Fibroblast of lung (primary cell): ENCODE results near the gene PARD6B. TPM values are rescaled to one million over a fixed set of nuclear protein-coding genes. Genes with fewer than 3 reads are reported as not detected.

Experiments
- DNase-seq, 2 donors: peaks; one replicate each; pipeline versions ENCODE4 v3.0.0 to v3.0.0-alpha.2; 2010; ENCODE audit warnings: low read depth in 2 of 2
- H2AFZ ChIP-seq: 2 replicates; pipeline ENCODE4 v1.5.1; 2012; ENCODE audit warnings: low read length, control low read depth, inconsistent platforms
- H3K27ac ChIP-seq: 2 replicates; pipeline ENCODE4 v1.5.1; 2011; ENCODE audit warnings: low read length, control low read depth; ENCODE audit not compliant: insufficient read depth
- H3K27me3 ChIP-seq: 2 replicates; pipeline ENCODE4 v1.5.1; 2011; ENCODE audit warnings: mild to moderate bottlenecking, low read length; ENCODE audit not compliant: control insufficient read depth, insufficient read depth
- H3K36me3 ChIP-seq: 2 replicates; pipeline ENCODE4 v1.5.1; 2011; ENCODE audit warnings: low read length; ENCODE audit not compliant: control insufficient read depth, insufficient read depth
- H3K4me1 ChIP-seq: 2 replicates; pipeline ENCODE4 v1.5.1; 2011; ENCODE audit warnings: low read length; ENCODE audit not compliant: control insufficient read depth, insufficient read depth; ENCODE audit errors: extremely low read depth
- H3K4me2 ChIP-seq: 2 replicates; pipeline ENCODE4 v1.5.1; 2011; ENCODE audit warnings: low read length, control low read depth; ENCODE audit not compliant: insufficient read depth; ENCODE audit errors: extremely low read depth
- H3K4me3 ChIP-seq, 4 experiments: fragments of 200-600 bp in 1 of 4; sonication (generic) in 1 of 4; replicated peaks in 1 of 4; 2 replicates each; pipeline ENCODE4 v1.5.1; 2011 to 2016; ENCODE audit warnings: low read length in 4 of 4, low read depth in 3 of 4, mild to moderate bottlenecking in 3 of 4, control low read depth in 2 of 4, inconsistent platforms in 1 of 4, mixed read lengths in 1 of 4; ENCODE audit not compliant: insufficient read depth in 1 of 4; ENCODE audit errors: control extremely low read depth in 1 of 4
- H3K79me2 ChIP-seq: 2 replicates; pipeline ENCODE4 v1.5.1; 2012; ENCODE audit warnings: mild to moderate bottlenecking, low read length, inconsistent platforms; ENCODE audit not compliant: control insufficient read depth, insufficient read depth
- H3K9ac ChIP-seq: 2 replicates; pipeline ENCODE4 v1.5.1; 2011; ENCODE audit warnings: mild to moderate bottlenecking, low read length, control low read depth; ENCODE audit not compliant: insufficient read depth
- H3K9me3 ChIP-seq: 2 replicates; pipeline ENCODE4 v1.5.1; 2012; ENCODE audit warnings: low read depth, low read length; ENCODE audit not compliant: control insufficient read depth, insufficient read depth
- H4K20me1 ChIP-seq: 2 replicates; pipeline ENCODE4 v1.5.1; 2011; ENCODE audit warnings: low read length; ENCODE audit not compliant: control insufficient read depth, insufficient read depth; ENCODE audit errors: extremely low read depth
- EZH2 ChIP-seq: IDR thresholded peaks from 2 replicates; pipeline ENCODE4 v1.5.1; 2012; ENCODE audit warnings: low read length, control low read depth, mild to moderate bottlenecking; ENCODE audit errors: missing control alignments
- polyA plus RNA-seq, 2 donors: library from polyadenylated mRNA; depleted of rRNA in 1 of 2; stranded (reverse) in 1 of 2; unstranded in 1 of 2; fragments of >200 nt; gene quantifications; 2 replicates each; pipeline ENCODE4 v1.2.1, GENCODE V29; 2011 to 2012; ENCODE audit warnings: missing spikeins in 1 of 2
- total RNA-seq: library from RNA; depleted of rRNA; stranded (reverse); fragments of >200 nt; gene quantifications from 2 replicates; pipeline ENCODE4 v1.2.1, GENCODE V29; 2014
- TF ChIP-seq, protein P1 (sequence below), 2 donors: IDR thresholded peaks in 1 of 2; conservative IDR thresholded peaks in 1 of 2; 1 replicate in 1 of 2; 2 replicates in 1 of 2; pipeline ENCODE4 v1.5.1; 2011 to 2012; ENCODE audit warnings: low read length in 2 of 2, control low read depth in 1 of 2, inconsistent platforms in 1 of 2, low read depth in 1 of 2, mild to moderate bottlenecking in 1 of 2

The PARD6B gene
- total and polyA plus RNA-seq, 2 donors (not counting 1 experiment from before 2014, with no cell fraction given) = 0.30 to 0.83 TPM

DNA sequence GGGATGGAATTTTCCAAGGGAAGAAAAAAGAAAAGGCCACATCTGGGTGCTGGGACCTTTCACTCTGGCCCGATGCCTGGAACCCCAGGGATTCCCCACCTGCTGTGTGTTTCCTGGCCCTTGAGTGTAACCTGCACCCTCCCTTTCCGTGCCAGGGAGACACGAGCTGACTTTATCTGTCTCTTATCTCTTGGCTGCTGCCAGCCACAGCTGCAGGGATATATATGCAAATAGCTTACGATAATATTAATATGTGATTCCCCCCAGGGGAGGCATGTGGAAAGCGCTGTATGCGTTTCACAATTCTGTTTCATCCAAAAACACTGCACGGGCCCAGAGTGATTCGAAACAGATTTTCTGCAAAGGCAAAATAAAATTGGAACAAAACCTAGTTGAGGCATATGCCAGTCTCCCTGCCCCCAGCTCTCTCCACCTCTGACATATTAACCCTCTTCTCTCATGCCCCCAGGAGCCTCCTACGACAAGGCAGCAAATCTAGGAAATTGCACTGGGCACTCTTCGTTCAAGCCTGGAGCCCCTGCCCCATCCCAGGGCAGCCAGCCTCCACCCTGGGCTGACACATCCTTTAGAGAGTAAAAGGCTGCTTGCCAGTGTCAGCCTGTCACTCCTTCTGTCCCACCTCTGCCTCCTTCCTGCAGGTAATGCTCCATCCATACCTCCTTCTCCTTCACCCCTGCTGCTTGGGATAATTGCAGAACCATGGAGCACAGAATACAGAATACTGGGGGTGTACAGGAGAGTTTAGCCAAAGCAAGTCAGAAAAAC, 41.3 kb upstream of the PARD6B start:
- no peak overlapping the region for H3K9ac ChIP-seq
- H2AFZ ChIP-seq = no peak overlapping the region

DNA sequence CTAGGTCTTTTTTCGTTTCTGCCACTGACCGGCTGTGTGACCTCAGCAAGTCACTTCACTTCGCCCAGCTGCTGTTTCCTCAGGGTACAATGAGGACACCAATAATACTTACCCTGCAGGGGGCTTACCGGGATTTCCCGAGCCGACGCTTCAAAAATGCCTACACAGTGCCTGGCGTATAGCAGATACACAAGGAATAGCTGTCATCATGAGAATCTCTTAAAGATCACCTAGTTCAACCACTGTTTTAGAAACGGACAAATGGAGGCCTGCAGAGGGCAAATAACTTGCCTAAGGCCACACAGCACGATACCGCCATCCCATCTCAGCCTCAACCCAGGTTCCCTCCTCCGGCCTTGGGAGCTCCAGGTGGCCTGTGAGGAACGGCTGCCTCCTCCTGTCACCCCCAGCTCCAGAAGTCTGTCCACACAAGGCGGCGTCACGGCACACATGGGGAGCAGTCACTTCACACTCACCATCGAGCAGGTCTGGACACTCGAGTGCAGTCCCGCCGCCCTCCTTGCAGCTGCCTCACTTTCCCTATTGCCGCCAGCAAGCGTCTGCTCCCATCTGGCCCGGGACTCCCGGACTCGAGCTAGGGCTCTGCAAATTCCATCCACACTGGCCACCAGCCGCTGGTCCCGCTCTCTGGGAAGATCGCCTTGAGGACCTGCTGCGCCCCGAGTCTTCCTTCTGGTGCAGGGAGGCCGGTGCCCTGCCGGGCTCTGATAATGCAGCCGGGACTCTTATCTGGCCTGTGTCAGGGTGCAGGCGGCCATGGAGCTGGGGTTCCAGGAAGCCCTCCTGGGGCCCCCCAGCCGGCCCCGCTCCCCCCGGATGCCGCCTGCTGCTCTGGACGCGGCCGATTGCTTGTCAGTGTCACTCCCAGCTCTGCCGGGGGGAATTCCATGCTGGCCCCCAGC, 40.5 kb upstream of the PARD6B start, which contains the start of gene RIPOR3:
RIPOR3 (minus strand) TSS at position 893 of the 923 bp plus-strand sequence; CDS start at position 479, 414 bp downstream.
- Histone ChIP-seq H3K9ac (no peak within 1 kb of the TSS), H2AFZ (peak within 1 kb of the TSS; percentile 74), H3K27ac (no peak within 1 kb of the TSS), H3K4me2 (peak within 1 kb of the TSS; percentile 72), H3K4me1 (peaks cover 6% of the 10 kb centered on the region), H3K36me3 (no peaks in the 10 kb centered on the region), H3K9me3 (no peaks in the 10 kb centered on the region), H3K79me2 (no peaks in the 10 kb centered on the region), H3K27me3 (no peaks in the 10 kb centered on the region), H3K4me3 (peak within 1 kb of the TSS; percentile 19 to 67 (median 36)), H4K20me1 (no peaks in the 10 kb centered on the region)
- peak in 1 of 2 donors; percentile 39 for DNase-seq
- TF ChIP-seq, protein P1, sequence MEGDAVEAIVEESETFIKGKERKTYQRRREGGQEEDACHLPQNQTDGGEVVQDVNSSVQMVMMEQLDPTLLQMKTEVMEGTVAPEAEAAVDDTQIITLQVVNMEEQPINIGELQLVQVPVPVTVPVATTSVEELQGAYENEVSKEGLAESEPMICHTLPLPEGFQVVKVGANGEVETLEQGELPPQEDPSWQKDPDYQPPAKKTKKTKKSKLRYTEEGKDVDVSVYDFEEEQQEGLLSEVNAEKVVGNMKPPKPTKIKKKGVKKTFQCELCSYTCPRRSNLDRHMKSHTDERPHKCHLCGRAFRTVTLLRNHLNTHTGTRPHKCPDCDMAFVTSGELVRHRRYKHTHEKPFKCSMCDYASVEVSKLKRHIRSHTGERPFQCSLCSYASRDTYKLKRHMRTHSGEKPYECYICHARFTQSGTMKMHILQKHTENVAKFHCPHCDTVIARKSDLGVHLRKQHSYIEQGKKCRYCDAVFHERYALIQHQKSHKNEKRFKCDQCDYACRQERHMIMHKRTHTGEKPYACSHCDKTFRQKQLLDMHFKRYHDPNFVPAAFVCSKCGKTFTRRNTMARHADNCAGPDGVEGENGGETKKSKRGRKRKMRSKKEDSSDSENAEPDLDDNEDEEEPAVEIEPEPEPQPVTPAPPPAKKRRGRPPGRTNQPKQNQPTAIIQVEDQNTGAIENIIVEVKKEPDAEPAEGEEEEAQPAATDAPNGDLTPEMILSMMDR (conservative IDR thresholded peaks at IDR 0.05 in 1 of 2, IDR thresholded peaks at IDR 0.05 in 1 of 2; ENCODE audit: low read depth in 1 of 2, low read length in 2 of 2) = no peak
- peak; percentile 52 for TF ChIP-seq EZH2

More for the DNA sequence above, 41.3 kb upstream of the PARD6B start:
- no peaks in the 10 kb centered on the region for H3K27me3 ChIP-seq
- TF ChIP-seq EZH2 = no peak
- TF ChIP-seq, protein P1 (conservative IDR thresholded peaks at IDR 0.05 in 1 of 2, IDR thresholded peaks at IDR 0.05 in 1 of 2; ENCODE audit: low read depth in 1 of 2, low read length in 2 of 2) = no peak
- H3K36me3 ChIP-seq = no peaks in the 10 kb centered on the region
- peak in 1 of 2 donors; percentile 36 for DNase-seq
- no peaks in the 10 kb centered on the region for H3K79me2 ChIP-seq
- no peaks in the 10 kb centered on the region for H4K20me1 ChIP-seq
- peak overlapping the region in 2 of 4 experiments; percentile 10 to 67 for H3K4me3 ChIP-seq
- H3K9me3 ChIP-seq = no peaks in the 10 kb centered on the region
- no peak overlapping the region for H3K27ac ChIP-seq
- H3K4me1 ChIP-seq = peaks cover 6% of the 10 kb centered on the region
- no peak overlapping the region for H3K4me2 ChIP-seq
